Esophagus squamous epithelium (tissue), 4 donors: ENCODE measurements around the gene SUPT20H.

Experiments
- CTCF ChIP-seq, 6 experiments: fragments of 450-650 bp in 4 of 6; fragments of 200-600 bp in 2 of 6; sonication (generic) in 2 of 6; IDR thresholded peaks; one replicate each; pipeline ENCODE4 v1.5.1; 2016 to 2019; ENCODE audit warnings: antibody characterized with exemption in 6 of 6, mild to moderate bottlenecking in 4 of 6, moderate library complexity in 4 of 6
- POLR2A ChIP-seq, 4 donors: fragments of 450-650 bp; IDR thresholded peaks; one replicate each; pipeline ENCODE4 v1.6.1; 2017; ENCODE audit warnings: antibody characterized with exemption in 4 of 4, mild to moderate bottlenecking in 4 of 4, moderate library complexity in 3 of 4

- TF ChIP-seq CTCF (IDR thresholded peaks at IDR 0.05) = no peak
- no peak for TF ChIP-seq POLR2A (IDR thresholded peaks at IDR 0.05)
These were observed 12.5 kb downstream of the SUPT20H start for GRCh38 chr13:37047032-37047431.
